T-helper 1 cell treated with Interleukin-12 subunit alpha and Interleukin-12 subunit beta and Interleukin-4 antibody, amounts not matched to agents 30 μg/mL and 1 μg/mL, for 36 hours (primary cell): ENCODE results near the gene SNAI1.

Source experiments
- H3K27ac Mint-ChIP-seq: one replicate; pipeline ENCODE4 v1.8.0; 2021; ENCODE audit warnings: mild to moderate bottlenecking, mixed read lengths
- H3K27me3 Mint-ChIP-seq: one replicate; pipeline ENCODE4 v1.8.0; 2021; ENCODE audit warnings: low read depth, mixed read lengths
- H3K36me3 Mint-ChIP-seq: one replicate; pipeline ENCODE4 v1.8.0; 2021; ENCODE audit warnings: low read depth, mixed read lengths
- H3K4me1 Mint-ChIP-seq: one replicate; pipeline ENCODE4 v1.8.0; 2021; ENCODE audit warnings: low read depth, mixed read lengths
- H3K4me3 Mint-ChIP-seq: one replicate; pipeline ENCODE4 v1.8.0; 2021; ENCODE audit warnings: mild to moderate bottlenecking, moderate library complexity, mixed read lengths
- H3K9me3 Mint-ChIP-seq: one replicate; pipeline ENCODE4 v1.8.0; 2021; ENCODE audit warnings: mixed read lengths

The SNAI1 gene

GRCh38 chr20:50023116-50023805 lies 40.5 kb downstream of the SNAI1 start:
- H3K27ac Mint-ChIP-seq = no peak overlapping the region
- no peaks in the 10 kb centered on the region for H3K9me3 Mint-ChIP-seq
- peaks cover 9% of the 10 kb centered on the region for H3K4me1 Mint-ChIP-seq
- H3K4me3 Mint-ChIP-seq = no peak overlapping the region
- H3K36me3 Mint-ChIP-seq = no peaks in the 10 kb centered on the region
- H3K27me3 Mint-ChIP-seq = no peaks in the 10 kb centered on the region

- no peaks in the 10 kb centered on the region for H3K9me3 Mint-ChIP-seq
- H3K4me1 Mint-ChIP-seq = peaks cover 3% of the 10 kb centered on the region
- H3K4me3 Mint-ChIP-seq = no peak overlapping the region
- H3K27ac Mint-ChIP-seq = no peak overlapping the region
- no peaks in the 10 kb centered on the region for H3K27me3 Mint-ChIP-seq
- H3K36me3 Mint-ChIP-seq = no peaks in the 10 kb centered on the region
Measured at GRCh38 chr20:50026746-50027575, 44.2 kb downstream of the SNAI1 start.

GRCh38 chr20:50027611-50028105 lies 44.9 kb downstream of the SNAI1 start:
- no peaks in the 10 kb centered on the region for H3K27me3 Mint-ChIP-seq
- no peak overlapping the region for H3K27ac Mint-ChIP-seq

GRCh38 chr20:50029083-50029696 lies 46.4 kb downstream of the SNAI1 start:
- Mint-ChIP-seq H3K36me3 (no peaks in the 10 kb centered on the region), H3K27me3 (no peaks in the 10 kb centered on the region), H3K4me3 (no peak overlapping the region), H3K4me1 (no peaks in the 10 kb centered on the region), H3K9me3 (no peaks in the 10 kb centered on the region), H3K27ac (no peak overlapping the region)

More at GRCh38 chr20:50027611-50028105, 44.9 kb downstream of the SNAI1 start:
- no peaks in the 10 kb centered on the region for H3K36me3 Mint-ChIP-seq
- H3K4me1 Mint-ChIP-seq = peaks cover 3% of the 10 kb centered on the region
- no peaks in the 10 kb centered on the region for H3K9me3 Mint-ChIP-seq
- H3K4me3 Mint-ChIP-seq = no peak overlapping the region

GRCh38 chr20:50029697-50030461 lies 47.1 kb downstream of the SNAI1 start:
- Mint-ChIP-seq H3K36me3 (no peaks in the 10 kb centered on the region), H3K4me3 (no peak overlapping the region), H3K4me1 (no peaks in the 10 kb centered on the region), H3K27me3 (no peaks in the 10 kb centered on the region), H3K27ac (no peak overlapping the region), H3K9me3 (no peaks in the 10 kb centered on the region)

- Mint-ChIP-seq H3K36me3 (no peaks in the 10 kb centered on the region), H3K9me3 (no peaks in the 10 kb centered on the region), H3K4me1 (no peaks in the 10 kb centered on the region), H3K4me3 (no peak overlapping the region), H3K27ac (no peak overlapping the region), H3K27me3 (no peaks in the 10 kb centered on the region)
Measured at GRCh38 chr20:50032955-50033666, 50.3 kb downstream of the SNAI1 start.

GRCh38 chr20:50034567-50035180 lies 51.9 kb downstream of the SNAI1 start:
- no peaks in the 10 kb centered on the region for H3K27me3 Mint-ChIP-seq
- H3K9me3 Mint-ChIP-seq = no peaks in the 10 kb centered on the region
- no peaks in the 10 kb centered on the region for H3K36me3 Mint-ChIP-seq
- no peak overlapping the region for H3K27ac Mint-ChIP-seq
- H3K4me3 Mint-ChIP-seq = no peak overlapping the region
- no peaks in the 10 kb centered on the region for H3K4me1 Mint-ChIP-seq

GRCh38 chr20:50036703-50037102 lies 53.9 kb downstream of the SNAI1 start:
- no peaks in the 10 kb centered on the region for H3K4me1 Mint-ChIP-seq
- H3K4me3 Mint-ChIP-seq = no peak overlapping the region
- no peaks in the 10 kb centered on the region for H3K36me3 Mint-ChIP-seq
- no peaks in the 10 kb centered on the region for H3K27me3 Mint-ChIP-seq
- no peak overlapping the region for H3K27ac Mint-ChIP-seq
- H3K9me3 Mint-ChIP-seq = no peaks in the 10 kb centered on the region

- no peaks in the 10 kb centered on the region for H3K36me3 Mint-ChIP-seq
- no peaks in the 10 kb centered on the region for H3K9me3 Mint-ChIP-seq
Measured at GRCh38 chr20:50037123-50037522, 54.3 kb downstream of the SNAI1 start.

GRCh38 chr20:50037575-50037974 lies 54.8 kb downstream of the SNAI1 start:
- no peaks in the 10 kb centered on the region for H3K36me3 Mint-ChIP-seq

More at GRCh38 chr20:50037123-50037522, 54.3 kb downstream of the SNAI1 start:
- Mint-ChIP-seq H3K27ac (no peak overlapping the region), H3K27me3 (no peaks in the 10 kb centered on the region), H3K4me3 (no peak overlapping the region), H3K4me1 (no peaks in the 10 kb centered on the region)

GRCh38 chr20:50038169-50038568 lies 55.4 kb downstream of the SNAI1 start:
- Mint-ChIP-seq H3K27me3 (no peaks in the 10 kb centered on the region), H3K27ac (no peak overlapping the region), H3K4me1 (no peaks in the 10 kb centered on the region), H3K9me3 (no peaks in the 10 kb centered on the region), H3K36me3 (no peaks in the 10 kb centered on the region), H3K4me3 (no peak overlapping the region)

More at GRCh38 chr20:50037575-50037974, 54.8 kb downstream of the SNAI1 start:
- no peaks in the 10 kb centered on the region for H3K4me1 Mint-ChIP-seq
- H3K9me3 Mint-ChIP-seq = no peaks in the 10 kb centered on the region
- H3K4me3 Mint-ChIP-seq = no peak overlapping the region
- H3K27me3 Mint-ChIP-seq = no peaks in the 10 kb centered on the region
- no peak overlapping the region for H3K27ac Mint-ChIP-seq
